Fibroblast of peridontal ligament (primary cell): ENCODE results near the gene PTGIS.

Experiments used
- DNase-seq: peaks from one replicate; pipeline ENCODE4 v3.0.0-alpha.2; 2010; ENCODE audit errors: extremely low read depth

PTGIS gene

GRCh38 chr20:49595811-49596561, 28.0 kb upstream of the PTGIS start:
- peak; percentile 72 for DNase-seq

DNA sequence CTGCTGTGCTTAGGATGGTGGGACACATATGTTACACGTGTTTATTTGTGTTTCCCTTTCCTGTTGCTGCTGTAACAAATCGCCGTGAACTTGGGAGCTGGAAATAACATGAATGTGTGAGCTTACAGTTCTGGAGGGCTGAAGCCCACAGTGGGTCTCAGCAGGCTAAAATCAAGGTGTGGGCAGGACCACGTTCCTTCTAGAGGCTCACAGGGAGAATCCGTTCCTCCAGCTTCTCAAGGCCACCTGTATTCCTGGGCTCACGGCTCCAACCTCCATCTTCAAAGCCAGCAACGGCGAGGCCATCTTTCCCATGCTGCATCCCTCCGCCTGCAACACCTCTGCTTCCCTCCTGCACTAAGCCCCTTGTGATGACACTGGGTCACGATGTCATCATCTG, 27.4 kb upstream of the PTGIS start:
- no peak for DNase-seq

DNA sequence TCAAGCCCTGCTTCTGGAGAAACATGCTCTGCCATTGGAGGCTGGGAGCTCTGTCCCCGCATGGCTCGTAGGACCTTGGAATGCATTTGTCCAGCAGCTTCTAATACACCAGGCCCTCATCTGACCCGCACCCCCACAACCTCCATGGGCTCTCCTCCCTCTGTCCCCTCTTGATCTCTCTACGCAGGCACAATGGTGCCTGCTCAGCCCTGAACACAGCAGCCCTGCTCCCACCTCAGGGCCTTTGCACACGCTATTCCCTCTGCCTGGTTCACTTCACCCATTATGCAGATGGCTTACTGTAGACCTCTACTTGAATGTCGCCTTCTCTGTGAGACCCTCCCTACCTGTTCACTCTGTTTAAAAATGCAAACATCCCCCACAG, 27.0 kb upstream of the PTGIS start:
- DNase-seq = no peak

- peak; percentile 99 for DNase-seq
These were observed 26.4 kb upstream of the PTGIS start for GRCh38 chr20:49594143-49594930.

DNA sequence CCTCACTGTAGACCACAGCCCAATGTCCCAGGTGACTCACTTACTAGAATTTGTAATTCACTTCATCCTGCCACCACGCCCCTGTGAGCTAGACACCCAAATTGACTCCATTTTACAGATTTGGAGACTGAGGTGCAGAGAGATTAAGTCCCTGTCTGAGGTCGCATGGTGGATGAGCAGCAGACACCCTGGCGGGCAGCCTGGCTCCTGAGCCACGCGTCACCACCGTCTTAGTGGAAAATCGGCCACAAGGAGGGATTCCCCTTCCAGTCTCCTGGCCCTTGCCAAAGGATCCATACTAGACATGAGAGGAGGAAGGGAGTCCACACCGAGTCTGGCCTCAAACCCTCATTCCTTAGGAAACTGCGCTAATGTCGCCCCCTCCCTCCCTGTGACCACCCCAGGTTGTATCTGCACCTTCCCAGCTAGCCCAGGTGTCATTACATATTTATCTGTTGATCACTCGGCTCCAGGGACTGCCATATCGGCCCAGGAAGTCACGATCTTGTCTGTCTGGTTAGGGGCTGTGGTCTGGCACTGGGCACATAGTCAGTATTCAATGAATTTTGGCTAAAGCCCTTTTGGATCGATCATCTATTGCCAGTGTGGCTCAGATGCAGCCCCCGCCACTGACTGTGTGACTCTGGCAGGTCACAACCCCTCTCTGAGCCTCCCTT, 25.7 kb upstream of the PTGIS start:
- no peak for DNase-seq

- no peak for DNase-seq
These were observed 24.2 kb upstream of the PTGIS start for GRCh38 chr20:49592120-49592519.

GRCh38 chr20:49591217-49591865, 23.4 kb upstream of the PTGIS start:
- no peak for DNase-seq

GRCh38 chr20:49590163-49591017, 22.5 kb upstream of the PTGIS start:
- no peak for DNase-seq

DNA sequence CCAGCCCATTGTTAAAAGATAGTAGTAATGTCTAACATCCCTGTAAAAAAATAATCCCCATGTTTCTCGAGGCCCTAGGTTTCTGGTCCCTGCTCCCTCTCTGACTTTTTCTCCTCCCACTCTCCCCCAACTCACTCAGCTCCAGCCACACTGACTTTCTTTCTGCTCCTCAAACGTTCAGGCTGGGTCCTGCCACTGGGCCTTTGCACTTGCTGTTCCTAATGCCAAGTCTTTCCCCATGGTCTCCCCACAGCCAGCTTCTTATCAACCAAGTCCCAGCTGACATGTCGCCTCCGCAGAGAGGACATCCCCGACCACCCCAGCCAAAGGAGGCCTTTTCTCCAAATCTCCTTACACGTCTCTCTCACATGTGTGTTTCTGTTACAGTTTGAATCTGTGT, 21.8 kb upstream of the PTGIS start:
- no peak for DNase-seq

DNA sequence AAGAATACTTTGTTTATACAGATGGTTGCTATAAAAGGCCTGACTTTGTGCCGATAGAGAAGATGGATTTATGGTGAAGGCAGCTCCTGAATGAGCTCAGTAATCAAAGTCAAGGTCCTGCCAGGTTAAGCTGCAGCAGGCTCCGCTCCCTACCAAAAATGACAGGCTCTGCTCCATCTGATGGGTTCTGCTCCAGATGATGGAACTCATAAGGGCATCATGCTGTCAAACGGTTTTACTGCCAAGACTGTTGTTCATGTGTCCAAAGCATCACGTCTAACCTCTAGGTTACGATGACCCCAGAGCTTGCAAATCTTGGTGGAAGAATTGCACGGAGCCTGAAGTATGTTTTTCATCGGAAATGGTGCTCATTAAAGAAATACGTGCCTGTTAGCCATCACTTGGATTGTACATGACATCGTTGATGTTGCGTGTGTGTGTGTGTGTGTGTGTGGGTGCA, 19.2 kb upstream of the PTGIS start:
- DNase-seq = no peak

- no peak for DNase-seq
These were observed 17.8 kb upstream of the PTGIS start for GRCh38 chr20:49585585-49586245.

- DNase-seq = no peak
These were observed 16.8 kb upstream of the PTGIS start for GRCh38 chr20:49584418-49585382.

GRCh38 chr20:49583669-49584417, 15.9 kb upstream of the PTGIS start:
- DNase-seq = peak; percentile 90

DNA sequence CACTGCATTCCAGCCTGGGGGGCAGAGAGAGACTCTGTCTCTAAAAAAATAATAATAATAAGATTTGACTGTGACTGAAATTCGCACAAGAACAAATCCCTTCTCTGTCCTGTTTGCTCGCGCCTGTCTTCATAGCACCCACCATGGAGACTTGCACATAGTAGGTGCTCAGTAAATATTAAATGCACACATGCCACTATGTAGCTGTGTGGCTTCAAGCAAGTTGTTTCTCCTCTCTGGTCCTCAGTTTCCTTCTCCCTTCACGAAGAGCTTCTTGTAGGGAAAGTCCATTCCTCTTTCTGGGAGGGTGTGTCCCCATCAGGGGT, 15.4 kb upstream of the PTGIS start:
- DNase-seq = no peak

- DNase-seq = no peak
These were observed 14.7 kb upstream of the PTGIS start for GRCh38 chr20:49582413-49583334.

DNA sequence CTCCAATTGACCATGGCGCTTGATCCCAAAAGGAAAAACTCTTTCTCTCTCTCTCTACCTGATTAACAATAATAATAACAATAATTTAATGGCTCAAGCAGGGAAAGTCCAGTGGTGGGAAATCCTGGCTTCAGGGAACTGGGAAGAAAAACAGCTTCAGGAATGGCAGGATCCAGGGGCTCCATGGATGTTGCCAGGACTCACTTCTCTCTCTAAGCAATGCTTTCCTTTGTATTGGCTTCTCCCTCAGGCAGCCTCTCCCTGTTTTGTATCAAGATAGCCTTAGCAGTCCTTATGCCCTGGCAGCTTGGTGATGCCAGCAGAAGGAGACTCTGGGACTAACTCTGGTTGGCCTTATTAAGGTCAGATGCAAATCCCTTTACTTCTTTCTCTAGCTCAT, 13.5 kb upstream of the PTGIS start:
- DNase-seq = no peak

DNA sequence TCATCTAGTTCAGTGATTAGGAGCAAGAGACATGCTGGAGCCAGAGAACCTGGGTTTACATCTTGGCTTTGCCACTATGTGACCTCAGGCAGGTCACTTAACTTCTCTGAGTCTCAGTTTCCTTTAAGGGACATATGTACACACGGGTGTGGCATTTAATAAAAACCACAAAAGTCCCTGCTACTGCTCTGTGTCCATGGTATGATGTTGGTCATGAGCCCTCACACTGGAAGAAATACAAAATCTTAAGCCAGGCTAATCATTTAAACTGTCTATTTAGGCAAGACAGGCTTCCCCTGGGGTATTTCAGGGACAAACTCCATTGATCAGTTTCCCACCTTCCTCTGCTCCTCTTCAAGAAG, 12.9 kb upstream of the PTGIS start:
- no peak for DNase-seq
